ENCODE measurements around the gene OSBPL9.
"Not testable (repeated sequence)": the region's sequence is repeated elsewhere in the genome, so short reads cannot be mapped to it uniquely, and the experiment has no call there.

OSBPL9 gene

DNA sequence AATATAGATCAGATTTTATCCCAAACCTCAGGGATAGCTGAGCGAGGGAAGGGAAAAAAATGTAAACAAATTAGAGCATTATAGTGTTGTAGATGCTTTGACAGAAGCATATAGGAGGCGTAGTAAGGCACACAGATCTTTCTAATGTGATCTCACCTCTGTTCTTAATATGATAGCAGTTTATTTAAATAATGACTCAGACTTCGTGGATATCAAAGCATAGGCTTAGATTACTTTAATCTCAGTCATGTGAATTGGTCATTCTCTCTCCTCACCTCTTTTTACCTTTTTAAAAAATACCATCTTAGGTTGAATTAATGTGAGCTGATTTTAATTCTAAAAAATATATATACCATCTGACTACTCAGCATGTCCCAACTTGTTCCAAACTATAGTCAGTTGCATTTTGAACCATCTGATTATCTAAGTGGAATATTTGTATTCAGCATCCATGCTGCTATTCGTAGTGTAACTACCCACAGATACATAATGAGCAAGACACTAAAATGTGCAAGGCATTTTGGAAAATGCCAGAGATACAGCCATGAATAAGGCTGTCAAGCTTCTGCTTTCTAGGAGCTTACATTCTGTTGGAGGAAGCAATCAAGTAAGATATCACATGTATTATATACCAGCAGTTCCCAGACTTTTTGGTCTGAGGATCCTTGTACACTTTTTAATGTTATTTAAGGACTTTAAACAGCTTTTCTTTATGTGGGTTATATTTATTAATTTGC lies 76.7 kb downstream of the OSBPL9 start:
- Histone ChIP-seq H3F3A (ENCODE audit: insufficient read depth, low read length) (0 out of 2 replicates have a peak, but pooled peaks cover 7% of the 10 kb centered on the region), H3K4me1 (ENCODE audit: low read length) (peaks cover 13% of the 10 kb centered on the region)

DNA sequence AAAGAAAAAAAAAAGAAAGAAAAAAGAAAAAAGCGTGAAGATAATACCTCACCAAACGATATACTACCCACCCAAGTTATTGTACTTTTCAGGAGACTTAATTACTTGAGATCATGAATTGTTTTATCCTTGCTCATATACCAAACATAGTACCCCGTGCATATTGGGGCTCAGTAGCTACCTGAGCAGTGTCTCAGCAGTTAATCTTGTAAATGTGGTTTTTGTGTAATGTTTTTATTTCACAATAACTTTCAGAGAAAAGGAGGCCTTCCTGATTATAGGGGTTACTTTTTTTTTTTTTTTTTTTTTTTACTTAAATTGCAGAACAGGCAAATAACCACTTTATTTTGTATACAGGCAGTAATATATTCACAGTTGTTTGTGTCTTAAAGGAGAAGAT lies 80.3 kb downstream of the OSBPL9 start:
- H3K4me2 ChIP-seq (ENCODE audit: low read depth, low read length) = no peak overlapping the region
- no peak overlapping the region for H3K9ac ChIP-seq (ENCODE audit: low read length)
- H3K79me2 ChIP-seq (ENCODE audit: low read length) = peaks cover 11% of the 10 kb centered on the region; the same call in 1 of the 2 replicates
- no peak for DNase-seq
- no peak overlapping the region for H3K27ac ChIP-seq (ENCODE audit: low read length)
- no peaks in the 10 kb centered on the region for H4K20me1 ChIP-seq (ENCODE audit: insufficient read depth, low read length)
- H3K4me3 ChIP-seq (ENCODE audit: low read length) = no peak overlapping the region
- H2AFZ ChIP-seq (ENCODE audit: low read length) = no peak overlapping the region
- H3F3A ChIP-seq (ENCODE audit: insufficient read depth, low read length) = peaks cover 5% of the 10 kb centered on the region; the same call in 1 of the 2 replicates
- no peaks in the 10 kb centered on the region for H3K27me3 ChIP-seq (replicated peaks; ENCODE audit: insufficient read depth, low read length)
- no peaks in the 10 kb centered on the region for H3K4me1 ChIP-seq (ENCODE audit: low read length)
- no peaks in the 10 kb centered on the region for H3K9me3 ChIP-seq (replicated peaks; ENCODE audit: insufficient read depth, low read length)
- H3K9me2 ChIP-seq (replicated peaks; ENCODE audit: insufficient read depth, low read length) = no peaks in the 10 kb centered on the region
- H3K36me3 ChIP-seq (replicated peaks; ENCODE audit: insufficient read depth, low read length) = no peaks in the 10 kb centered on the region
- TF ChIP-seq, protein P1, sequence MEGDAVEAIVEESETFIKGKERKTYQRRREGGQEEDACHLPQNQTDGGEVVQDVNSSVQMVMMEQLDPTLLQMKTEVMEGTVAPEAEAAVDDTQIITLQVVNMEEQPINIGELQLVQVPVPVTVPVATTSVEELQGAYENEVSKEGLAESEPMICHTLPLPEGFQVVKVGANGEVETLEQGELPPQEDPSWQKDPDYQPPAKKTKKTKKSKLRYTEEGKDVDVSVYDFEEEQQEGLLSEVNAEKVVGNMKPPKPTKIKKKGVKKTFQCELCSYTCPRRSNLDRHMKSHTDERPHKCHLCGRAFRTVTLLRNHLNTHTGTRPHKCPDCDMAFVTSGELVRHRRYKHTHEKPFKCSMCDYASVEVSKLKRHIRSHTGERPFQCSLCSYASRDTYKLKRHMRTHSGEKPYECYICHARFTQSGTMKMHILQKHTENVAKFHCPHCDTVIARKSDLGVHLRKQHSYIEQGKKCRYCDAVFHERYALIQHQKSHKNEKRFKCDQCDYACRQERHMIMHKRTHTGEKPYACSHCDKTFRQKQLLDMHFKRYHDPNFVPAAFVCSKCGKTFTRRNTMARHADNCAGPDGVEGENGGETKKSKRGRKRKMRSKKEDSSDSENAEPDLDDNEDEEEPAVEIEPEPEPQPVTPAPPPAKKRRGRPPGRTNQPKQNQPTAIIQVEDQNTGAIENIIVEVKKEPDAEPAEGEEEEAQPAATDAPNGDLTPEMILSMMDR (IDR thresholded peaks at IDR 0.05; ENCODE audit: low read length) = no peak
- TF ChIP-seq EZH2 (optimal IDR thresholded peaks at IDR 0.05; ENCODE audit: low read depth, low read length) (no peak), EZH2phosphoT487 (IDR thresholded peaks at IDR 0.05; ENCODE audit: low read length) (no peak)

More for the DNA sequence above, 76.7 kb downstream of the OSBPL9 start:
- Histone ChIP-seq H3K4me3 (ENCODE audit: low read length) (no peak overlapping the region), H3K4me2 (ENCODE audit: low read depth, low read length) (no peak overlapping the region), H2AFZ (ENCODE audit: low read length) (no peak overlapping the region), H3K9me3 (replicated peaks; ENCODE audit: insufficient read depth, low read length) (no peaks in the 10 kb centered on the region), H3K36me3 (replicated peaks; ENCODE audit: insufficient read depth, low read length) (no peaks in the 10 kb centered on the region), H3K27ac (ENCODE audit: low read length) (no peak overlapping the region), H3K27me3 (replicated peaks; ENCODE audit: insufficient read depth, low read length) (no peaks in the 10 kb centered on the region), H4K20me1 (ENCODE audit: insufficient read depth, low read length) (no peaks in the 10 kb centered on the region), H3K9ac (ENCODE audit: low read length) (no peak overlapping the region), H3K9me2 (replicated peaks; ENCODE audit: insufficient read depth, low read length) (no peaks in the 10 kb centered on the region), H3K79me2 (ENCODE audit: low read length) (peaks cover 16% of the 10 kb centered on the region; the same call in 1 of the 2 replicates)
- no peak for DNase-seq
- TF ChIP-seq EZH2phosphoT487 (IDR thresholded peaks at IDR 0.05; ENCODE audit: low read length) = no peak
- TF ChIP-seq EZH2 (optimal IDR thresholded peaks at IDR 0.05; ENCODE audit: low read depth, low read length) = no peak
- TF ChIP-seq, protein P1 (IDR thresholded peaks at IDR 0.05; ENCODE audit: low read length) = no peak

DNA sequence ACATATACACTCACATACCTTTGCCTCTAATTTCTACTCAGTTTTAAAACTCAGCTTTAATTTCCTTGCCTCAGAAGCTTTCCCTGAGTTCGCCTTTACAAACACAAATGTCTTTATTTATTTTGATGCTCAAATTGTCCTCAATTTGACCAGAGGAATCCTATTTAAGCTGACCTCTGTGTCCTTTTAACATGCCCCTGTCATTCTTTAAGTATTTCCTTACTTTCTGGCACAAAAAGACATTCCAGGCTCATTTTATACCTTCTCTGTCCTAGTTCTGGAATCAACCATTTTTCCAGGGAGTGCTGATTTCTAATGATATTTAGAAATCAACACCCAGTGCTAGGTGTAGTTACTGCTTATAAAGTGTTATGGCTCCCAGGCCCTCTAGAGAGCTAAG lies 82.5 kb downstream of the OSBPL9 start:
- Histone ChIP-seq H3K9ac (ENCODE audit: low read length) (no peak overlapping the region), H4K20me1 (ENCODE audit: insufficient read depth, low read length) (no peaks in the 10 kb centered on the region), H3K9me3 (replicated peaks; ENCODE audit: insufficient read depth, low read length) (no peaks in the 10 kb centered on the region), H3K36me3 (replicated peaks; ENCODE audit: insufficient read depth, low read length) (no peaks in the 10 kb centered on the region), H3K4me2 (ENCODE audit: low read depth, low read length) (no peak overlapping the region), H3K79me2 (ENCODE audit: low read length) (peaks cover 11% of the 10 kb centered on the region; the same call in 1 of the 2 replicates), H3K27ac (ENCODE audit: low read length) (no peak overlapping the region), H3K9me2 (replicated peaks; ENCODE audit: insufficient read depth, low read length) (no peaks in the 10 kb centered on the region), H2AFZ (ENCODE audit: low read length) (no peak overlapping the region), H3K4me3 (ENCODE audit: low read length) (no peak overlapping the region), H3K4me1 (ENCODE audit: low read length) (no peaks in the 10 kb centered on the region), H3K27me3 (replicated peaks; ENCODE audit: insufficient read depth, low read length) (no peaks in the 10 kb centered on the region), H3F3A (ENCODE audit: insufficient read depth, low read length) (peaks cover 5% of the 10 kb centered on the region; the same call in 1 of the 2 replicates)
- no peak for DNase-seq
- TF ChIP-seq EZH2 (optimal IDR thresholded peaks at IDR 0.05; ENCODE audit: low read depth, low read length) (no peak), EZH2phosphoT487 (IDR thresholded peaks at IDR 0.05; ENCODE audit: low read length) (no peak)
- TF ChIP-seq, protein P1 (IDR thresholded peaks at IDR 0.05; ENCODE audit: low read length) = no peak

DNA sequence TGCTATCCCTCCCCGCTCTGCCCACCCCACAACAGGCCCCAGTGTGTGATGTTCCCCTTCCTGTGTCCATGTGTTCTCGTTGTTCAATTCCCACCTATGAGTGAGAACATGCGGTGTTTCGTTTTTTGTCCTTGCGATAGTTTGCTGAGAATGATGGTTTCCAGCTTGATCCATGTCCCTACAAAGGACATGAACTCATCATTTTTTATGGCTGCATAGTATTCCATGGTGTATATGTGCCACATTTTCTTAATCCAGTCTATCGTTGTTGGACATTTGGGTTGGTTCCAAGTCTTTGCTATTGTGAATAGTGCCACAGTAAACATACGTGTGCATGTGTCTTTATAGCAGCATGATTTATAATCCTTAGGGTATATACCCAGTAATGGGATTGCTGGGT lies 84.9 kb downstream of the OSBPL9 start:
- not testable (repeated sequence) for H3K4me1 ChIP-seq (ENCODE audit: low read length); H3K27ac ChIP-seq (ENCODE audit: low read length); H2AFZ ChIP-seq (ENCODE audit: low read length); H4K20me1 ChIP-seq (ENCODE audit: insufficient read depth, low read length); H3K4me3 ChIP-seq (ENCODE audit: low read length); H3K36me3 ChIP-seq (replicated peaks; ENCODE audit: insufficient read depth, low read length); H3K9me3 ChIP-seq (replicated peaks; ENCODE audit: insufficient read depth, low read length); H3K9ac ChIP-seq (ENCODE audit: low read length); H3K27me3 ChIP-seq (replicated peaks; ENCODE audit: insufficient read depth, low read length); H3F3A ChIP-seq (ENCODE audit: insufficient read depth, low read length); DNase-seq; H3K9me2 ChIP-seq (replicated peaks; ENCODE audit: insufficient read depth, low read length); H3K4me2 ChIP-seq (ENCODE audit: low read depth, low read length)
- H3K79me2 ChIP-seq (ENCODE audit: low read length) = peaks cover 12% of the 10 kb centered on the region

DNA sequence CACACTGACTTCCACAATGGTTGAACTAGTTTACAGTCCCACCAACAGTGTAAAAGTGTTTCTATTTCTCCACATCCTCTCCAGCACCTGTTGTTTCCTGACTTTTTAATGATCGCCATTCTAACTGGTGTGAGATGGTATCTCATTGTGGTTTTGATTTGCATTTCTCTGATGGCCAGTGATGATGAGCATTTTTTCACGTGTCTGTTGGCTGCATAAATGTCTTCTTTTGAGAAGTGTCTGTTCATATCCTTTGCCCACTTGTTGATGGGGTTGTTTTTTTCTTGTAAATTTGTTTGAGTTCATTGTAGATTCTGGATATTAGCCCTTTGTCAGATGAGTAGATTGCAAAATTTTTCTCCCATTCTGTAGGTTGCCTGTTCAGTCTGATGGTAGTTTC lies 85.3 kb downstream of the OSBPL9 start:
- not testable (repeated sequence) for H4K20me1 ChIP-seq (ENCODE audit: insufficient read depth, low read length); H3K4me2 ChIP-seq (ENCODE audit: low read depth, low read length)

More for the DNA sequence above, 85.3 kb downstream of the OSBPL9 start:
- not testable (repeated sequence) for H3K27ac ChIP-seq (ENCODE audit: low read length); H3K9me2 ChIP-seq (replicated peaks; ENCODE audit: insufficient read depth, low read length); H2AFZ ChIP-seq (ENCODE audit: low read length); H3K4me3 ChIP-seq (ENCODE audit: low read length); DNase-seq; H3K27me3 ChIP-seq (replicated peaks; ENCODE audit: insufficient read depth, low read length); H3K9me3 ChIP-seq (replicated peaks; ENCODE audit: insufficient read depth, low read length); H3F3A ChIP-seq (ENCODE audit: insufficient read depth, low read length); H3K36me3 ChIP-seq (replicated peaks; ENCODE audit: insufficient read depth, low read length); H3K4me1 ChIP-seq (ENCODE audit: low read length); H3K9ac ChIP-seq (ENCODE audit: low read length)
- H3K79me2 ChIP-seq (ENCODE audit: low read length) = peaks cover 12% of the 10 kb centered on the region

Measured in MM.1S (cell line).